Panc1 (cell line): ENCODE results near the gene WT1. TPM values are rescaled to one million over a fixed set of nuclear protein-coding genes. Genes with fewer than 3 reads are reported as not detected.

ENCODE experiments used
- ATAC-seq: fragments of 200-7000 bp; cut with Tn5 transposase; 2 replicates; pipeline ENCODE4 v1.9.1; 2020; ENCODE audit warnings: mild to moderate bottlenecking, moderate library complexity
- BruUV-seq: library from RNA; stranded (reverse); fragments of 400-500 nt; replicated peaks from 2 replicates; lab custom pipeline; 2021; lab: Mats Ljungman, UMichigan
- CTCF ChIA-PET: fragments of 300-600 bp; sonication (Branson Sonifier 250); formaldehyde crosslinking; loops from one replicate; lab custom pipeline; 2022; ENCODE audit warnings: antibody characterized with exemption; lab: Charles Lee
- POLR2A ChIA-PET: fragments of 300-600 bp; sonication (Branson Sonifier 250); formaldehyde crosslinking; loops from one replicate; lab custom pipeline; 2022; ENCODE audit warnings: antibody characterized with exemption; lab: Charles Lee
- DNase-seq: peaks from one replicate; pipeline ENCODE4 v3.0.0-alpha.2; 2010; ENCODE audit warnings: low read depth, low spot score
- H3K27ac ChIP-seq: 2 replicates; pipeline ENCODE4 v1.5.1; 2011; ENCODE audit warnings: mild to moderate bottlenecking, low read length, inconsistent platforms
- H3K27me3 ChIP-seq: fragments of 200-500 bp; sonication (Bioruptor generic); 2 replicates; pipeline ENCODE4 v1.6.0; 2014; ENCODE audit warnings: low read length, inconsistent platforms; ENCODE audit not compliant: control insufficient read depth, insufficient read depth
- H3K36me3 ChIP-seq: fragments of 200-500 bp; sonication (Bioruptor generic); 2 replicates; pipeline ENCODE4 v1.5.1; 2014; ENCODE audit warnings: inconsistent platforms, mild to moderate bottlenecking, low read length, moderate library complexity; ENCODE audit not compliant: control insufficient read depth, insufficient read depth
- H3K4me1 ChIP-seq: 2 replicates; pipeline ENCODE4 v1.5.1; 2011; ENCODE audit warnings: inconsistent platforms, mild to moderate bottlenecking, low read length, moderate library complexity; ENCODE audit not compliant: control insufficient read depth, insufficient read depth
- H3K4me3 ChIP-seq, 2 experiments: 2 replicates each; pipeline ENCODE4 v1.5.1; 2011 to 2012; ENCODE audit warnings: low read depth in 2 of 2, low read length in 2 of 2, mild to moderate bottlenecking in 2 of 2, inconsistent platforms in 1 of 2, moderate library complexity in 1 of 2
- H3K9me3 ChIP-seq: fragments of 200-500 bp; sonication (Bioruptor generic); 2 replicates; pipeline ENCODE4 v1.5.1; 2014; ENCODE audit warnings: low read depth, mild to moderate bottlenecking, inconsistent platforms, low read length, moderate library complexity; ENCODE audit not compliant: control insufficient read depth, insufficient read depth
- POLR2AphosphoS5 ChIP-seq: IDR thresholded peaks from 2 replicates; pipeline ENCODE4 v1.6.1; 2012; ENCODE audit warnings: mild to moderate bottlenecking, low read depth, low read length, moderate library complexity
- SIN3A ChIP-seq: IDR thresholded peaks from 2 replicates; pipeline ENCODE4 v1.6.1; 2012; ENCODE audit warnings: low read depth, mild to moderate bottlenecking, low read length, moderate library complexity, borderline replicate concordance; ENCODE audit not compliant: insufficient read depth
- TCF7L2 ChIP-seq: IDR thresholded peaks from 2 replicates; pipeline ENCODE4 v1.6.1; 2011; ENCODE audit warnings: mild to moderate bottlenecking, low read depth, low read length, inconsistent platforms
- in situ Hi-C: cut with HindIII; loops from 2 replicates; pipeline ENCODE4 v1.10.0; 2016; ENCODE audit warnings: low sequenced_read_pairs, low pct_unique_long_range_greater_than_20kb
- intact Hi-C: fragments of 100-400 bp; cut with micrococcal nuclease; formaldehyde crosslinking; loops from one replicate; pipeline ENCODE4 v1.10.0; 2022; ENCODE audit not compliant: unreplicated experiment
- total RNA-seq: library from RNA; stranded (reverse); gene quantifications from one replicate; pipeline ENCODE4 v1.2.1, GENCODE V29; 2021; ENCODE audit not compliant: unreplicated experiment
- TF ChIP-seq, protein P1 (sequence below): fragments of 450-650 bp; IDR thresholded peaks from 2 replicates; pipeline ENCODE4 v1.5.1; 2017; ENCODE audit warnings: mild to moderate bottlenecking
- TF ChIP-seq, protein P2 (sequence below), 2 experiments: IDR thresholded peaks; 2 replicates each; pipeline ENCODE4 v1.6.1; 2011 to 2012; ENCODE audit warnings: low read depth in 2 of 2, control low read depth in 1 of 2, low read length in 1 of 2, mild to moderate bottlenecking in 1 of 2, moderate library complexity in 1 of 2; ENCODE audit not compliant: insufficient read depth in 1 of 2

The WT1 gene
- total RNA-seq, 1 experiment from 2014 or later, result 15.9 TPM

DNA sequence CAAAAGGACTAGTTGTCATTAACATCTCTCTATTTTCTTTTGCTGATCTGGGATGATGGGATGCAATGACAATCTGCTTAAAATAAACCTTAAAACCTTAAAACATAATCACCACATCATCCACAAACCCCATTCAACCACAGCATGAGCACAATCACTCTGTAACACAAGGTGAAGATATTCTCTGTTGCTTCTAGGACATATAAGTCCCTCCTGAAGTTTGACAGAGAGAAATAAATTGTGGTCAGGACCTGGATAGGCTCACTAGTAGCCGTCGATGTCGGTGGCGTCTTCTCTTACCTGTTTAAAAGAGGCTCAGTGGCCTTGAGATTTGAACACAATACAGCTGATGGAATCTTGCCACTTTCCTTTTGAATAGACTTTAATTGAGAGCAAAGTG lies 47.9 kb downstream of the WT1 start:
- in situ Hi-C loops, result no loop called here
- no peak overlapping the region for H3K27ac ChIP-seq
- no peaks in the 10 kb centered on the region for H3K27me3 ChIP-seq
- H3K4me3 ChIP-seq, result no peak overlapping the region
- ATAC-seq (no peak), DNase-seq (no peak)
- H3K4me1 ChIP-seq, result peaks cover 5% of the 10 kb centered on the region
- no peaks in the 10 kb centered on the region; the same call in none of the 2 replicates for H3K36me3 ChIP-seq
- ChIA-PET POLR2A (interaction anchor here (0.6 kb wide), 1 partner anchor 8 kb away, joined by 12 read pairs; no protein-coding TSS in a partner anchor), CTCF (no interaction called here)
- intact Hi-C loops, result no loop called here
- no peaks in the 10 kb centered on the region for H3K9me3 ChIP-seq
- TF ChIP-seq TCF7L2 (no peak), POLR2AphosphoS5 (no peak)
- TF ChIP-seq, protein P1, sequence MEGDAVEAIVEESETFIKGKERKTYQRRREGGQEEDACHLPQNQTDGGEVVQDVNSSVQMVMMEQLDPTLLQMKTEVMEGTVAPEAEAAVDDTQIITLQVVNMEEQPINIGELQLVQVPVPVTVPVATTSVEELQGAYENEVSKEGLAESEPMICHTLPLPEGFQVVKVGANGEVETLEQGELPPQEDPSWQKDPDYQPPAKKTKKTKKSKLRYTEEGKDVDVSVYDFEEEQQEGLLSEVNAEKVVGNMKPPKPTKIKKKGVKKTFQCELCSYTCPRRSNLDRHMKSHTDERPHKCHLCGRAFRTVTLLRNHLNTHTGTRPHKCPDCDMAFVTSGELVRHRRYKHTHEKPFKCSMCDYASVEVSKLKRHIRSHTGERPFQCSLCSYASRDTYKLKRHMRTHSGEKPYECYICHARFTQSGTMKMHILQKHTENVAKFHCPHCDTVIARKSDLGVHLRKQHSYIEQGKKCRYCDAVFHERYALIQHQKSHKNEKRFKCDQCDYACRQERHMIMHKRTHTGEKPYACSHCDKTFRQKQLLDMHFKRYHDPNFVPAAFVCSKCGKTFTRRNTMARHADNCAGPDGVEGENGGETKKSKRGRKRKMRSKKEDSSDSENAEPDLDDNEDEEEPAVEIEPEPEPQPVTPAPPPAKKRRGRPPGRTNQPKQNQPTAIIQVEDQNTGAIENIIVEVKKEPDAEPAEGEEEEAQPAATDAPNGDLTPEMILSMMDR, result no peak
- BruUV-seq, result no TSS peak

DNA sequence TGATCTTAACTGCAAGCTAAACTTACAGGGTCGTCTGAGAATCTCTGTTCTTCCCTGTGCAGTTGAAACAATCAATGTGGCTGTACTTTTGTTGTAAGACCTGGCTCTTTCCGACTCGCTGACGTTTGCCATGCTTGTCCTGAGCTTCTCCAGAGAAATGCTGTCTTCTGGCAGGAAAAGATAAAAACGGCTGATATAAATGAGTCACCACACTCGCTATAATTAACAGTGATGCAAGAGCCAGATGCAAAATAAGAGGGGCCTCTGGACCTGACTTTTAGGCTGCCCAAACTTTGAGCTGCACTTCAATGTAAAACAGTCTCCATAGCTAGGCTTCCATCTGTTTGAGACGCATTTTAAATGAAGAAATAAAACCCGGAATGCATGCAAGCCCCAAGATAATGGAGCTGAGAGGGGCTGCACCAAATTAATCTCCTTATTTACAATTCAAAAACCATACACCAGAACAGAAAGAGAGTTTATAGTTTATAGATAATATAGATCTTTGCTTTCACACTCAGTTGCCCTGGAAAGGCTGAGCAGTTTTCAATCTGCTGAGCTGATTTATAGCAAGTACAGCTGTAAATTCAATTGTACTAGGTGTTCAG lies 48.5 kb downstream of the WT1 start:
- Histone ChIP-seq H3K4me1 (peaks cover 8% of the 10 kb centered on the region), H3K27ac (no peak overlapping the region), H3K27me3 (no peaks in the 10 kb centered on the region), H3K9me3 (no peaks in the 10 kb centered on the region), H3K4me3 (no peak overlapping the region), H3K36me3 (no peaks in the 10 kb centered on the region; the same call in 1 of the 2 replicates)
- DNase-seq (no peak), ATAC-seq (no peak)
- CTCF ChIA-PET, result interaction anchor here (0.9 kb wide), 1 partner anchor 63 kb away, joined by 3 read pairs; no protein-coding TSS in a partner anchor
- intact Hi-C loops, result no loop called here
- POLR2A ChIA-PET, result interaction anchor here (0.6 kb wide), 2 partner anchors 9 to 82 kb away, joined by 3 to 12 read pairs; no protein-coding TSS in a partner anchor
- in situ Hi-C loops, result no loop called here
- BruUV-seq, result no TSS peak
- no peak for TF ChIP-seq SIN3A
- TF ChIP-seq, protein P1, result no peak
- TF ChIP-seq, protein P2, sequence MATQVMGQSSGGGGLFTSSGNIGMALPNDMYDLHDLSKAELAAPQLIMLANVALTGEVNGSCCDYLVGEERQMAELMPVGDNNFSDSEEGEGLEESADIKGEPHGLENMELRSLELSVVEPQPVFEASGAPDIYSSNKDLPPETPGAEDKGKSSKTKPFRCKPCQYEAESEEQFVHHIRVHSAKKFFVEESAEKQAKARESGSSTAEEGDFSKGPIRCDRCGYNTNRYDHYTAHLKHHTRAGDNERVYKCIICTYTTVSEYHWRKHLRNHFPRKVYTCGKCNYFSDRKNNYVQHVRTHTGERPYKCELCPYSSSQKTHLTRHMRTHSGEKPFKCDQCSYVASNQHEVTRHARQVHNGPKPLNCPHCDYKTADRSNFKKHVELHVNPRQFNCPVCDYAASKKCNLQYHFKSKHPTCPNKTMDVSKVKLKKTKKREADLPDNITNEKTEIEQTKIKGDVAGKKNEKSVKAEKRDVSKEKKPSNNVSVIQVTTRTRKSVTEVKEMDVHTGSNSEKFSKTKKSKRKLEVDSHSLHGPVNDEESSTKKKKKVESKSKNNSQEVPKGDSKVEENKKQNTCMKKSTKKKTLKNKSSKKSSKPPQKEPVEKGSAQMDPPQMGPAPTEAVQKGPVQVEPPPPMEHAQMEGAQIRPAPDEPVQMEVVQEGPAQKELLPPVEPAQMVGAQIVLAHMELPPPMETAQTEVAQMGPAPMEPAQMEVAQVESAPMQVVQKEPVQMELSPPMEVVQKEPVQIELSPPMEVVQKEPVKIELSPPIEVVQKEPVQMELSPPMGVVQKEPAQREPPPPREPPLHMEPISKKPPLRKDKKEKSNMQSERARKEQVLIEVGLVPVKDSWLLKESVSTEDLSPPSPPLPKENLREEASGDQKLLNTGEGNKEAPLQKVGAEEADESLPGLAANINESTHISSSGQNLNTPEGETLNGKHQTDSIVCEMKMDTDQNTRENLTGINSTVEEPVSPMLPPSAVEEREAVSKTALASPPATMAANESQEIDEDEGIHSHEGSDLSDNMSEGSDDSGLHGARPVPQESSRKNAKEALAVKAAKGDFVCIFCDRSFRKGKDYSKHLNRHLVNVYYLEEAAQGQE (IDR thresholded peaks at IDR 0.05; ENCODE audit: insufficient read depth in 1 of 2, low read depth in 2 of 2, low read length in 1 of 2), result no peak
- TF ChIP-seq POLR2AphosphoS5, result no peak
- TF ChIP-seq TCF7L2, result no peak
